ENCODE data around the gene FCER1G. TPM values are rescaled to one million over a fixed set of nuclear protein-coding genes. Genes with fewer than 3 reads are reported as not detected.

FCER1G gene
- total and polyA plus RNA-seq, 9 of the 15 experiments (the other 6 are each of a cell fraction or from before 2014, with no cell fraction given) = 0.15 to 0.69 (median 0.31) TPM; not detected in 2

GRCh38 chr1:161223805-161224694 lies 9.0 kb downstream of the FCER1G start (continued):
- TF ChIP-seq CEBPG (CRISPR knock-in tag; IDR thresholded peaks at IDR 0.05) (no peak), CEBPG (tag; conservative IDR thresholded peaks at IDR 0.05 in 1 of 2, IDR thresholded peaks at IDR 0.05 in 1 of 2) (peak in 1 of 2 experiments; percentile 83; a peak in 2 of 4 replicates), STAT6 (CRISPR knock-in tag; IDR thresholded peaks at IDR 0.05) (no peak), OTX1 (CRISPR knock-in tag; IDR thresholded peaks at IDR 0.05) (no peak), ZNF592 (IDR thresholded peaks at IDR 0.05) (no peak)
